Caco-2 (cell line): ENCODE results near the gene CFAP299. TPM values are rescaled to one million over a fixed set of nuclear protein-coding genes. Genes with fewer than 3 reads are reported as not detected.
"Not testable (repeated sequence)": the region's sequence is repeated elsewhere in the genome, so short reads cannot be mapped to it uniquely, and the experiment has no call there.

ENCODE experiments used
- BruUV-seq: library from RNA; stranded (reverse); fragments of 400-500 nt; replicated peaks from 2 replicates; lab custom pipeline; 2021; lab: Mats Ljungman, UMichigan
- CTCF ChIA-PET: fragments of 300-600 bp; sonication (Branson Sonifier 250); formaldehyde crosslinking; loops from one replicate; lab custom pipeline; 2022; ENCODE audit warnings: antibody characterized with exemption; lab: Charles Lee
- POLR2A ChIA-PET: fragments of 300-600 bp; sonication (Branson Sonifier 250); formaldehyde crosslinking; loops from one replicate; lab custom pipeline; 2022; ENCODE audit warnings: antibody characterized with exemption; lab: Charles Lee
- DNase-seq, 2 experiments: peaks; one replicate each; pipeline versions ENCODE4 v3.0.0 to v3.0.0-alpha.2; 2020 to 2022
- H3K27me3 ChIP-seq: replicated peaks from 2 replicates; pipeline ENCODE4 v1.6.0; 2011; ENCODE audit warnings: low read length; ENCODE audit not compliant: control insufficient read depth, insufficient read depth
- H3K36me3 ChIP-seq: 2 replicates; pipeline ENCODE4 v1.5.1; 2011; ENCODE audit warnings: low read length; ENCODE audit not compliant: control insufficient read depth, insufficient read depth
- H3K4me1 ChIP-seq: fragments of 250-450 bp; sonication (Bioruptor Pico); 2 replicates; pipeline ENCODE4 v1.5.1; 2020; ENCODE audit warnings: mild to moderate bottlenecking
- H3K4me3 ChIP-seq: 2 replicates; pipeline ENCODE4 v1.5.1; 2011; ENCODE audit warnings: low read depth, mild to moderate bottlenecking, control low read depth, low read length
- H3K9me3 ChIP-seq: fragments of 250-450 bp; sonication (Bioruptor Pico); 2 replicates; pipeline ENCODE4 v1.5.1; 2020; ENCODE audit warnings: mild to moderate bottlenecking, moderate library complexity
- H3K27ac Mint-ChIP-seq: one replicate; pipeline ENCODE4 v1.8.0; 2022; ENCODE audit warnings: mixed read lengths; ENCODE audit not compliant: unreplicated experiment
- H3K27me3 Mint-ChIP-seq: one replicate; pipeline ENCODE4 v1.8.0; 2022; ENCODE audit warnings: mixed read lengths; ENCODE audit not compliant: insufficient read depth, unreplicated experiment
- H3K36me3 Mint-ChIP-seq: one replicate; pipeline ENCODE4 v1.8.0; 2022; ENCODE audit warnings: mild to moderate bottlenecking, mixed read lengths; ENCODE audit not compliant: insufficient read depth, unreplicated experiment
- H3K4me1 Mint-ChIP-seq: one replicate; pipeline ENCODE4 v1.8.0; 2022; ENCODE audit warnings: low read depth, mixed read lengths; ENCODE audit not compliant: unreplicated experiment
- H3K4me3 Mint-ChIP-seq: one replicate; pipeline ENCODE4 v1.8.0; 2022; ENCODE audit warnings: mild to moderate bottlenecking, moderate library complexity, mixed read lengths; ENCODE audit not compliant: unreplicated experiment
- H3K9me3 Mint-ChIP-seq: one replicate; pipeline ENCODE4 v1.8.0; 2022; ENCODE audit warnings: mixed read lengths; ENCODE audit not compliant: unreplicated experiment
- intact Hi-C: fragments of 100-400 bp; cut with micrococcal nuclease; formaldehyde crosslinking; loops from one replicate; pipeline ENCODE4 v1.10.0; 2022; ENCODE audit not compliant: unreplicated experiment
- total RNA-seq: library from RNA; stranded (reverse); gene quantifications from 2 replicates; pipeline ENCODE4 v1.2.3, GENCODE V29; 2022
- TF ChIP-seq, protein P1 (sequence below), 2 experiments: fragments of 200-600 bp in 1 of 2; IDR thresholded peaks; 1 replicate in 1 of 2; 2 replicates in 1 of 2; pipeline versions ENCODE4 v1.5.1 to v1.8.0; 2011 to 2022; ENCODE audit warnings: antibody characterized with exemption in 1 of 2, control low read depth in 1 of 2, inconsistent platforms in 1 of 2, low read depth in 1 of 2, low read length in 1 of 2, mild to moderate bottlenecking in 1 of 2, moderate library complexity in 1 of 2; ENCODE audit not compliant: insufficient read depth in 1 of 2, severe bottlenecking in 1 of 2, unreplicated experiment in 1 of 2

CFAP299 gene
- total RNA-seq, 1 experiment from 2014 or later = not detected

DNA sequence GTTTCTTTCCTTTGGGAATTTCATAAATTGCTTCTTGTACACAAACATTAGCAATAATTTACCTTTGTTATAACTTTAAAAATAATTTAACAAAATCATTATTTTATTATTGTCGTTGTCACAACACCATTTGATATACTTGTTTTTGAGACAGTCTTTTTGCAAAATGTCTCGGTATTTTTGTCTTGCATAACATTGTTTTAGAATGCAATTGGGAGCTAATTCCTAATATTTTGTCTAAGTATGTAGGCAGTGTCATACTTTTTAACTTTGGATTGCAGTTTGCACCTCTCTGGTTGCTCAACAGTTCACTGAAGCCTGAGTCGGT, 340 bp upstream of the CFAP299 start:
- Mint-ChIP-seq H3K27me3 (no peaks in the 10 kb centered on the region), H3K27ac (no peak overlapping the region), H3K9me3 (no peaks in the 10 kb centered on the region), H3K36me3 (peaks cover 4% of the 10 kb centered on the region), H3K4me1 (no peaks in the 10 kb centered on the region), H3K4me3 (peak overlapping the region; percentile 78)
- no peaks in the 10 kb centered on the region for H3K9me3 ChIP-seq
- H3K27me3 ChIP-seq = no peaks in the 10 kb centered on the region; the same call in 1 of the 2 replicates
- no TSS peak for BruUV-seq
- POLR2A ChIA-PET = no interaction called here
- H3K4me3 ChIP-seq = peak overlapping the region; percentile 74
- CTCF ChIA-PET = interaction anchor here (0.5 to 0.9 kb wide), 3 partner anchors 27 to 695 kb away, joined by 3 to 7 read pairs (median 4); partner anchors contain the start of gene BMP3
- H3K4me1 ChIP-seq = peaks cover 4% of the 10 kb centered on the region
- TF ChIP-seq, protein P1, sequence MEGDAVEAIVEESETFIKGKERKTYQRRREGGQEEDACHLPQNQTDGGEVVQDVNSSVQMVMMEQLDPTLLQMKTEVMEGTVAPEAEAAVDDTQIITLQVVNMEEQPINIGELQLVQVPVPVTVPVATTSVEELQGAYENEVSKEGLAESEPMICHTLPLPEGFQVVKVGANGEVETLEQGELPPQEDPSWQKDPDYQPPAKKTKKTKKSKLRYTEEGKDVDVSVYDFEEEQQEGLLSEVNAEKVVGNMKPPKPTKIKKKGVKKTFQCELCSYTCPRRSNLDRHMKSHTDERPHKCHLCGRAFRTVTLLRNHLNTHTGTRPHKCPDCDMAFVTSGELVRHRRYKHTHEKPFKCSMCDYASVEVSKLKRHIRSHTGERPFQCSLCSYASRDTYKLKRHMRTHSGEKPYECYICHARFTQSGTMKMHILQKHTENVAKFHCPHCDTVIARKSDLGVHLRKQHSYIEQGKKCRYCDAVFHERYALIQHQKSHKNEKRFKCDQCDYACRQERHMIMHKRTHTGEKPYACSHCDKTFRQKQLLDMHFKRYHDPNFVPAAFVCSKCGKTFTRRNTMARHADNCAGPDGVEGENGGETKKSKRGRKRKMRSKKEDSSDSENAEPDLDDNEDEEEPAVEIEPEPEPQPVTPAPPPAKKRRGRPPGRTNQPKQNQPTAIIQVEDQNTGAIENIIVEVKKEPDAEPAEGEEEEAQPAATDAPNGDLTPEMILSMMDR (IDR thresholded peaks at IDR 0.05; ENCODE audit: insufficient read depth in 1 of 2, low read depth in 1 of 2, low read length in 1 of 2, severe bottlenecking in 1 of 2, unreplicated experiment in 1 of 2) = no peak
- no peaks in the 10 kb centered on the region for H3K36me3 ChIP-seq
- intact Hi-C loops = no loop called here
- no peak for DNase-seq

DNA sequence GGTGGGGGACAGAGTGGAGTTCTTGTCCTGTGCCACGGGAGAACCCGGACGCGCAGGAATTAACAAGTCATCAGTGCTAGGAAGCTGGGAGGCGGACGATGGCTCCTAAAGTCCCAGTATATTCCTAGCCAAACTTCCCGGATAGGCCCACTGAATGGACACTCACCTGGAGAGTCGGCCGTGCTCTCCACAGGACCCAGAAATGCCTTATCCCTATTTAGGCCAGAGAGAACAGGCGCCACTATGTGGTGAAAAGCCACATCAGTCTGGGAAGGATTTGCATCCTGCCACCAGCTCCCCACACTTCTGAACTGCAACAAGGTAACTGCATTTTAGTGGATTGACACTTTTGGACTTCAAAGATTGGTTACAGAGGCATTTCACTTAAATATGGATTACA, 1.1 kb downstream of the CFAP299 start:
- Histone ChIP-seq H3K4me3 (no peak overlapping the region), H3K27me3 (no peaks in the 10 kb centered on the region; the same call in 1 of the 2 replicates), H3K4me1 (peaks cover 4% of the 10 kb centered on the region), H3K36me3 (no peaks in the 10 kb centered on the region), H3K9me3 (no peaks in the 10 kb centered on the region)
- peak; percentile 32 to 37 for DNase-seq
- intact Hi-C loops = loop anchor here (1.0 to 2.0 kb wide), 2 partner anchors 116 to 1384 kb away; no protein-coding TSS in a partner anchor
- no TSS peak for BruUV-seq
- ChIA-PET CTCF (interaction anchor here (0.6 kb wide), 1 partner anchor 135 kb away, joined by 4 read pairs; no protein-coding TSS in a partner anchor), POLR2A (no interaction called here)
- no peaks in the 10 kb centered on the region for H3K27me3 Mint-ChIP-seq
- no peak overlapping the region for H3K27ac Mint-ChIP-seq
- peak overlapping the region; percentile 78 for H3K4me3 Mint-ChIP-seq
- H3K4me1 Mint-ChIP-seq = no peaks in the 10 kb centered on the region
- no peaks in the 10 kb centered on the region for H3K9me3 Mint-ChIP-seq
- TF ChIP-seq, protein P1 (IDR thresholded peaks at IDR 0.05; ENCODE audit: insufficient read depth in 1 of 2, low read depth in 1 of 2, low read length in 1 of 2, severe bottlenecking in 1 of 2, unreplicated experiment in 1 of 2) = peak in 1 of 2 experiments; percentile 17
- peaks cover 4% of the 10 kb centered on the region for H3K36me3 Mint-ChIP-seq

DNA sequence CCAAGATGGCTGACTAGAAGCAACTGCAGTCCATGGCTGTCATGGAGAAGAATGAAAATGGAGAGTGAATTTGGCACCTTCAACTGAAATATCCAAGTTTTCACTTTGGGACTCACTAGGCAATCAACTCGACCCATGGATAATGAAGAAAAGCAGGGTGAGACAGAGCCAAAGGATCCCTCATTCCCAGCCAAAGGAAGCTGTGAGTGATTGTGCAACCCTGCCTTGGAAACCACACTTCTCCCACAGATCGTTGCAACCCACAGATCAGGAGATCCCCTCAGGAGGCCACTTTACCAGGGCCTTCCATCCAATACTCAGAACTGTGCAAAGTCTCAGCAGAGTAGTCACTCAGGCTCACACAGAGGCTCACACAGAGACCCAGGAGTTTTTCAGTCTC, 4.5 kb downstream of the CFAP299 start:
- peaks cover 4% of the 10 kb centered on the region for H3K4me1 ChIP-seq
- BruUV-seq = no TSS peak
- Mint-ChIP-seq H3K4me1 (no peaks in the 10 kb centered on the region), H3K36me3 (peaks cover 4% of the 10 kb centered on the region), H3K27me3 (no peaks in the 10 kb centered on the region), H3K4me3 (no peak overlapping the region), H3K27ac (no peak overlapping the region), H3K9me3 (peaks cover 11% of the 10 kb centered on the region)
- TF ChIP-seq, protein P1 (IDR thresholded peaks at IDR 0.05; ENCODE audit: insufficient read depth in 1 of 2, low read depth in 1 of 2, low read length in 1 of 2, severe bottlenecking in 1 of 2, unreplicated experiment in 1 of 2) = no peak
- no peak overlapping the region for H3K4me3 ChIP-seq
- intact Hi-C loops = no loop called here
- H3K27me3 ChIP-seq = no peaks in the 10 kb centered on the region; the same call in 1 of the 2 replicates
- CTCF ChIA-PET = no interaction called here
- POLR2A ChIA-PET = no interaction called here
- DNase-seq = no peak
- no peaks in the 10 kb centered on the region for H3K9me3 ChIP-seq
- H3K36me3 ChIP-seq = no peaks in the 10 kb centered on the region

DNA sequence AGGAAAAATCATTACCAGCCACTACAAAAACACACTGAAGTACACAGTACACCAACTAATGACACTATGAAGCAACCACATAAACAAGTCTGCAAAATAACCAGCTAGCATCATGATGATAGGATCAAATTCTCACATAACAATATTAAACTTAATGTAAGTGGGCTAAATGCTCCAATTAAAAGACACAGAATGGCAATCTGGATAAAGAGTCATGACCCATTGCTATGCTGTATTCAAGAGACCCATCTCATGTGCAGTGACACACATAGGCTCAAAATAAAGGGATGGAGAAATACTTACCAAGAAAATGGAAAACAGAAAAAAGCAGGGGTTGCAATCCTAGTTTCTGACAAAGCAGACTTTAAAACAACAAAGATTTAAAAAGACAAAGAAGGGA, 7.2 kb downstream of the CFAP299 start:
- intact Hi-C loops, CTCF ChIA-PET, BruUV-seq, H3K27me3 Mint-ChIP-seq, H3K4me3 Mint-ChIP-seq, H3K36me3 ChIP-seq, H3K4me3 ChIP-seq, H3K27me3 ChIP-seq, POLR2A ChIA-PET, H3K27ac Mint-ChIP-seq, DNase-seq, H3K36me3 Mint-ChIP-seq, H3K4me1 Mint-ChIP-seq, H3K9me3 ChIP-seq, H3K4me1 ChIP-seq: not testable (repeated sequence)
- H3K9me3 Mint-ChIP-seq = peaks cover 11% of the 10 kb centered on the region
